Neural cell (in vitro differentiated cells): Measurements from ENCODE around the gene INVS.

Source experiments
- POLR2AphosphoS5 ChIP-seq: IDR thresholded peaks from 2 replicates; pipeline ENCODE4 v1.6.1; 2012
- RAD21 ChIP-seq: fragments of 450-650 bp; conservative IDR thresholded peaks from 2 replicates; pipeline ENCODE4 v1.6.1; 2014; ENCODE audit warnings: antibody characterized with exemption, mild to moderate bottlenecking, moderate library complexity
- REST ChIP-seq: IDR thresholded peaks from 2 replicates; pipeline ENCODE4 v1.6.1; 2012; ENCODE audit warnings: borderline replicate concordance
- TAF1 ChIP-seq: IDR thresholded peaks from 2 replicates; pipeline ENCODE4 v1.6.1; 2012; ENCODE audit warnings: low read depth
- TF ChIP-seq, protein P1 (sequence below): fragments of 450-650 bp; IDR thresholded peaks from 2 replicates; pipeline ENCODE4 v1.5.1; 2014; ENCODE audit warnings: antibody characterized with exemption, mild to moderate bottlenecking, moderate library complexity; ENCODE audit not compliant: poor library complexity, severe bottlenecking

DNA sequence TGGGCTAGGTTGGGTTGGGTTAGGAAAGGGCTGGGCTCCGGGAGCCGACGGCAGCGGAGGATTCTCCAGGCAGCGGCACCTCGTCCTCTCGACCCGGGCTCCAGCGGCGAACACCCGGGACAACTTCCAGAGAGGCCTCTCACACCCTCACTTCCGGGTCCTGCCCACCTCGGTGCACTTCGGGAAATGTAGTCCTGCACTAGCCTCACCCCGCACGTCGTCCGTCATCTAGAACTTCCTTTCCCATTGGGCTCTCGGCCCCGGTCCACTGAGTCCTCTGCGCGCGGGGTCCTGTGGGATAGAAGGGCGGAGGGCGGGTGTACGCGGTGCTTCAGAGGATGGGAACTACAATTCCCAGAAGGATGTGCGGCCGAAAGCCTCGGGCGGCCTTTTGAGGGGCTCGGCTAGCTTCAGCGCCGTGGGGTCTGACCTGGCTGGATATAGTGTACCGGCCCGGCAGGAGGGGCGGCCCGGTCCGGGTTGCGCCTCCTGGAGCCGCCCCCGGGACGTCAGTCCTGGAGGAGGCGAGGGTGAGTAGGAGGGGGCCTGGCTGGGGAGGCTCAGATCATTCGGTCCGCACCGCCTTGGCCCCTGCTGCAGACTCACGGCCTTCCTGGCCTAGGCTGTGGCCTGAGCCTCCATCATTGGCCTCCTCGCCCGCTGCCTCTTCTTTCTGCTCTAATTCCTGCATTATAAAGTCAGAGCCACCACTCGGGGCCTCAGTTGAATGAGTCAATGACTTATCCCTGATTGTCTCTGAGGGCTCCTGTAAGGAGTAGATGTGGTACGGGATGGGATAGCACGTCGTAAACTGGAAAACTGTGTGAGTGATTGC is at the start of gene INVS, which contains the start of gene ERP44:
- TF ChIP-seq POLR2AphosphoS5 (peak; percentile 88), RAD21 (no peak), TAF1 (peak; percentile 23), REST (peak; percentile 88)
- TF ChIP-seq, protein P1, sequence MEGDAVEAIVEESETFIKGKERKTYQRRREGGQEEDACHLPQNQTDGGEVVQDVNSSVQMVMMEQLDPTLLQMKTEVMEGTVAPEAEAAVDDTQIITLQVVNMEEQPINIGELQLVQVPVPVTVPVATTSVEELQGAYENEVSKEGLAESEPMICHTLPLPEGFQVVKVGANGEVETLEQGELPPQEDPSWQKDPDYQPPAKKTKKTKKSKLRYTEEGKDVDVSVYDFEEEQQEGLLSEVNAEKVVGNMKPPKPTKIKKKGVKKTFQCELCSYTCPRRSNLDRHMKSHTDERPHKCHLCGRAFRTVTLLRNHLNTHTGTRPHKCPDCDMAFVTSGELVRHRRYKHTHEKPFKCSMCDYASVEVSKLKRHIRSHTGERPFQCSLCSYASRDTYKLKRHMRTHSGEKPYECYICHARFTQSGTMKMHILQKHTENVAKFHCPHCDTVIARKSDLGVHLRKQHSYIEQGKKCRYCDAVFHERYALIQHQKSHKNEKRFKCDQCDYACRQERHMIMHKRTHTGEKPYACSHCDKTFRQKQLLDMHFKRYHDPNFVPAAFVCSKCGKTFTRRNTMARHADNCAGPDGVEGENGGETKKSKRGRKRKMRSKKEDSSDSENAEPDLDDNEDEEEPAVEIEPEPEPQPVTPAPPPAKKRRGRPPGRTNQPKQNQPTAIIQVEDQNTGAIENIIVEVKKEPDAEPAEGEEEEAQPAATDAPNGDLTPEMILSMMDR = peak; percentile 6
